IPS DF 19.7 (cell line): ENCODE results near the gene NAA10.

Experiments used
- DNase-seq: peaks from one replicate; pipeline ENCODE4 v3.0.0-alpha.2; 2013; ENCODE audit warnings: low read depth, low spot score

The NAA10 gene

GRCh38 chrX:153884590-153884989 lies 50.2 kb downstream of the NAA10 start:
- no peak for DNase-seq

GRCh38 chrX:153884136-153884535 lies 50.7 kb downstream of the NAA10 start:
- DNase-seq = no peak

GRCh38 chrX:153883163-153883843 lies 51.5 kb downstream of the NAA10 start:
- no peak for DNase-seq

- DNase-seq = no peak
These were observed 52.3 kb downstream of the NAA10 start for GRCh38 chrX:153882557-153882956.

GRCh38 chrX:153882086-153882498 lies 52.7 kb downstream of the NAA10 start:
- no peak for DNase-seq

GRCh38 chrX:153881281-153881680 lies 53.6 kb downstream of the NAA10 start:
- no peak for DNase-seq

GRCh38 chrX:153880440-153880815 lies 54.4 kb downstream of the NAA10 start:
- no peak for DNase-seq

GRCh38 chrX:153879741-153880439 lies 54.9 kb downstream of the NAA10 start:
- no peak for DNase-seq
